Stimulated activated CD8-positive, alpha-beta memory T cell treated with anti-CD3 and anti-CD28 coated beads, Interleukin-12 subunit alpha, Interleukin-12 subunit beta, amount 100 ng/mL, for 24 hours (primary cell): Measurements from ENCODE around the gene C9orf43.
"Not testable (repeated sequence)": the region's sequence is repeated elsewhere in the genome, so short reads cannot be mapped to it uniquely, and the experiment has no call there.

ENCODE experiments used
- DNase-seq: peaks from one replicate; pipeline ENCODE4 v3.0.0-alpha.2; 2020; ENCODE audit errors: extremely low read depth

C9orf43 gene

DNA sequence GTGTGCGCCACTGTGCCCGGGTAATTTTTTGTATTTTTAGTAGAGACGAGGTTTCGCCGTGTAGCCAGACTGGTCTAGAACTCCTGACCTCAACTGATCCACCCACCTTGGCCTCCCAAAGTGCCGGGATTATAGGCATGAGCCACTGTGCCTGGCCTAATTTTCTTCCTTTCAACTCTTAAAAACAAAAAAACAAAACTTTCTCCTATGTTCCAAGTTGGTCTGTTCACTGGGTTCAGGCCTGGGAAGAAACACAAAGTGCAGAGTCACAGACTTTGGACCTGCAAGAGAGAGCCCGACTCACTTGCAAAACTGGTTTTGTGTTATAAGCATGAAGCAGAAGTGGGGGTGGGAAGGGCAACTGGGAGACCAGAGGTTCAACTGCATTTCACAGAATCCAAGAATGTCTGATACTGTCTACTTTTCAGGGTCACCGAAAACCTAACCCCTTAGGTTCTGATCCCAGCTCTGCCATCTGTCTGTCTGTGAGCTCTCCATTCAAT, 28.6 kb upstream of the C9orf43 start:
- DNase-seq = no peak

DNA sequence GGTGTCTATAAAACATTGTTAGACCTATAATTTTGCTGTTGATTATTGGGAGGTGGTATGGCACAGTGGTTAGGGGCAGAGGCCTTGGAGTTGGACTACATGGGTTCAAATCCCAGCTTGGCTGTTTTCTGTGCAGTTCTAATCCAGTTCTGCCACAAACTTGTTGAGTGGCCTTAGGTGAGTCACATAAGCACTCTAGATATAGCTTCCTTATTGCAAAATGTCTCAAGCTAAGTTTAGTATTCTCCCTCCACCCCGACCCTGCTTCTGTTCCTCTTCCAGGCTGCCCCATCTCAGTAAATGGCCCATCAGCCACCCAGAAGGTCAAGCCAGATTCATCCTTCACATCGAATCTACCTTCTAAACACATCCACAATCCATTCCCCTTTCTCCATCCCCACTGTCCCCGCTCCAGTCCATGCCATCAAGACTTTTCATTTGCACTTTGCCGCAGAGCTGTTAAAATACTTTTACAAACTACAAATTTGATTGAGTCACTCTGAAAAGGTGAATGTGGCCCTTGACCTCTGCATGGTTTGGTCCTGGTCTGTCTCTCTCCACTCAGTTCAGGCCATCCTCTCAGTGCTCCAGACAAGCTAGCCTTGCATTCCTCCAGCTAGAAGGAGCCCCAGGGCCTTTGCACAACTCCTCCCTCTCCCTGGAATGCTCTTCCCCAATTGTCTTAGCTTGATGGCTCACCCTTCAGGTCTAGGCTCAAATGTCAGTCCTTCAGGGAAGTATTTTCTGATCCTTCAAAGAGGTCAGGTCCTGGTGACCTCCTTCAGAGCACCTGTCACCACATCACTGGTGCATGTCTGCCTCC, 23.8 kb upstream of the C9orf43 start:
- DNase-seq = no peak

DNA sequence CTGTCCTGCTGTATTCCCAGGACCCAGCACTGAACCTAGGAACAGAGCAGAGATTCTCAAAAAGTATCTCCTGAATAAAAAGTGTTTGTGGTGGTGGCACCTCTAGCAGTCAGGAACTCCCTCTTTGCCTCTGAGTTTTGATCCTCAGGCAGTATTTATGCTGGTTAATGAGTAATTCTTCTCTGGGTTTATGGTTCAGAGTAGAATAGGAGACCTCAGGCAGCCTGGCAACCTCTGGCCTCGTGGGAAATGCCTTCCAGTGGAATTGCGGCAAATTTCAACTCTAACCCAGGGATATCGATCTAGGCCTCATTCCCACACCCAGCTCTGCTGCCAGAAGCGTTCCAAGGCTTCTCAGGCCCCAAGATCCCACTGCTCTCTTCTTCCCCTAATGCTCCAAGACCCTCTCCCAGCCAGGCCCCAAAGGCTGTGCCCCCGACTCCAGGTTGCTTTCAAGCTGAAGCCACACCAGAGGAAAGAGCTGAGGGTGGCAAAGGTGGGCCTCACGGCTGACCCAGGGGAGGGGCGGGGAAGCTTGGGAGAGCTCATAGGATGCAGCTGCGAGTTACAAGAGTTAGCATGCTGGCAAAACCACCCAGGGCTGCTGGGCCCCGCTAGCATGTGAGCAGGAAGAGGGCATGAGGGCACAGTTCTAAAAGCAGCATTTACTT, 22.9 kb upstream of the C9orf43 start:
- DNase-seq = no peak

DNA sequence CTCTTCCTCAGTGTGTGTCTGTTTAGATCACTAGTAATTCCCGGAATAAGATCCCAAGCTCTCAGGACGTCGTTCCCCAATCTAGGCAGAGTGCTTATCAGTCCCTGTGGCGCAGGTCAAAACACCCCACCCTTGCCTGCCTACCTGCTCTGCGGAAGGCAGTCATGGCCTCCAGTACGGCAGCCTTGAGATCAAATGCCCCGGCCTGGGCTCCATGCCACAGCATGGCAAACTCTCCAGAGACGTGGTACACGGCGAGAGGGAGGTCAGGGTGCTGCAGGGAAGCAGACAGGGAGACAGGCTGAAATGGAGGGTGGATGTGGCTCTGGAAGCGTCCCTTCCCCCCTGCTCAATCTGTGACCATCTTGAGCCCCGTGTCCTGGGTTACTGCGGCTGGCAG, 21.7 kb upstream of the C9orf43 start:
- no peak for DNase-seq

DNA sequence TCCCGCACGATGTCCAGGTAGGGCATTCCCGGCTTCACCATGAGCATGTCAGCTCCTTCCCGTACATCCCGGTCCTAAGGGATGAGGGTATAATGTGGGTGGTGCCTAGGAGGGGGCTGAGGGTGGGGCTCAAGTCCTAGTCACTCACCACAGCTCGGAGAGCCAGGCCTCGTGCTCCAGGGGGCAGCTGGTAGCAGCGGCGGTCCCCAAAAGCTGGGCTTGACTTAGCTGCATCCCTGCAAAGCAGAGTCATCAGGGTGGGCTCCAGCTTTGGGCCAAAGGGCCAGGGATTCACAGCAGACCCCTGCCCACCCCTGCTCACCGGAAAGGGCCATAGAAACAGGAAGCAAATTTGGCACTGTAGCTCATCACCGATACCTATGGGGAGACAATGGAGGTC, 21.1 kb upstream of the C9orf43 start:
- no peak for DNase-seq

DNA sequence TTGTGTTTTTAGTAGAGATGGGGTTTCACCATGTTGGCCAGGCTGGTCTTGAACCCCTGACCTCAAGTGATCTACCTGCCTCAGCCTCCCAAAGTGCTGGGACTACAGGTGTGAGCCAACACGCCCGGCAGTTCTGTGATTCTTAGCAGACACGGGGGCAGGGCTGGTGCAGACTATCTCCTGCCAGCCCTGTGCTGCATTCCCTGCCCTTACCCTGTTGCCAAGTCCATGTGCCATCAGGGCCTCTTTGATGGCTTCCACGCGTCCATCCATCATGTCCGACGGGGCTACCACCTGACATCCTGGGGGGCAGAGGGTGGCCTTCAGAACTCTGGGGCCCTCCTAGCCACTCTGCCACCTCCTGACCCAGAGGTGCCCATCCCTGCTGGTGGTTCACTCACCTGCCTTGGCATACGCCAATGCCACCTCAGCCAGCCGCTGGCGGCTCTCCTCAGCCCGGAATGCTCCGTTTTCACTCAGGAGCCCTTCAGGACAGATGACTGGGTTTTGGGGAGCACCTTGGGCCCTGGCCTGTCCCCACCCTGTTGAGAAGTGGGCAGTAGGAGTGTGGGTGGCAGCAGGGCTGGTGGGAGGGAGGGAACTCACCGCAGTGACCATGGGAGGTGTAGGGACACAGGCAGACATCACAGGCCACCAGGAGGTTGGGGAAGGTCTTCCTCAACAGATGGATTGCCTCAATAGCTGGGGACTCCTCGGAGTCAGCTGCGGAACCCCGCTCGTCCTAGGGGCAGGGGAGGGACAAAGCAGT, 20.2 kb upstream of the C9orf43 start:
- no peak for DNase-seq

DNA sequence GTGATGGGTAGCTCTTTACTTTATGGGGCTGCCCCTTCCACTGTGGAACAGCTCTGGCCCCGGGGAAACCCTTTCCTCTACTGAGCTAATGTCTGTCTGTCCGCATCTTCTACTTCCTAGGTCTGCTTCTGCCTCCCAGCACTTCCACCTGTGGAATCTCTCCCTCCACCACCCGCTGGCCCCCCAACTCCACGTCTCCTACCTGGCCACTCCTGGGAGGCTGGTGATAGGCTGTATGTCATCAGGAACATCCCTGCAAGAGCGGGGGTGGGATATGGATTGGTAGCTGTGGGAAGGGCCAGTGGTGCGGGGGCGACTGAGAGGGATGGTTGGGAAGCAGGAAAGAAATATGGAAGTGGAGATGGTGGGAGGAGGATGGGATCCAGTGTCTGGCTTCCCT, 18.6 kb upstream of the C9orf43 start:
- no peak for DNase-seq

DNA sequence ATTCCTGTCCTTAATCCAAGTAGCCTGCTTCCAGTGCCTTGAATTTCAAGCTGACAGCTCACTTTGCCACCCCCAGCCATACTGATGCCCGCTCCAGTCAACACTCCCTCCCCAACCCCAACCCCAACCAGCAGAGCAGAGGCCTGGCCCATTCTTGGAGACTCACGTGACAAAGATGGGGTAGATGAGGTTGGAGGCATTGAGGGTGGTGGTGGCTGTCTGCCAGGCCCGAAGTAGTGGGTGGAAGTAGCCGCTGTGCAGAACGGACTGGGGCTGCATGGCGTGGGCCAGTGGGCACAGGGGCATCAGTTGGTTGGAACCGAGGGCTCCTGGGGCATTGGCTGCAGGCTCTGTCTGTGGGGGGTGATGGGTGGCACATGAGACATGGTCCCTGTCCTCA, 17.3 kb upstream of the C9orf43 start:
- DNase-seq = no peak

DNA sequence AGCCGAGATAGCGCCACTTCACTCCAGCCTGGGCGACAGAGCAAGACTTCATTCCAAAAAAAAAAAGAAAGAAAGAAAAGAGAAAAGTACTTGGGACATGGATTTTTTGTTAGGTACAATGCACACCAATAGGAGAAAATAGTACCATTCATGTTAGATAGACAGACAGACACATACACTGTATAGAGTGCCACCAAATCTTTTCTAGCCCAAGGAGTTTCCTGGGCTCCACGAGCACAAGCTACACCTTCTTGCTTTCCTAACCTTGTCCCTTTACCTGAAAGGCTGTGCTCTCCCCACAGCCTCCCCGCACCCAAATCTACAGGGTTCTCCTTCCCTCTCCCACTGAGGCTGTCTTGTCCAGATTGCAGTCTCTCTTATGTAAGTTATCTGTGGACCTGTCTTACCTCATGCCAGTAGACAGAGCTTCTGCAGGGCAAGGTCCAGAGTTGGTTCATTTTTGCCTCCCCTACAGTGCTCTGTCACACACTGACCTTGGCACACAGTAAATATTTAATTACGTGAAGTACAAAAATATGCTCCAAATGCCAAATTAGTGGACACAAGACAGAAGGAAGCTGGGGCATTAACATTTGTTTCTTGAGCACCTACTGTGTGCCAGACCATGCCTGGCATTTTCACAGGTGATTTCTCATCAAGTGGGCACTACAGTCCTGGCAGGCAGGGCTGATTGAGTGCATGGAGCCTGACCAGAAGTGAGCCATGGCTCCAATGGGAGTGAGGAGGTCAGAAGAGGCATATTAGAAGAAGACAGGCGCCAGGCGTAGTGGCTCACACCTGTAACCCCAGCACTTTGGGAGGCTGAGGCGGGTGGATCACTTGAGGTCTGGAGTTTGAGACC, 15.3 kb upstream of the C9orf43 start:
- no peak for DNase-seq

DNA sequence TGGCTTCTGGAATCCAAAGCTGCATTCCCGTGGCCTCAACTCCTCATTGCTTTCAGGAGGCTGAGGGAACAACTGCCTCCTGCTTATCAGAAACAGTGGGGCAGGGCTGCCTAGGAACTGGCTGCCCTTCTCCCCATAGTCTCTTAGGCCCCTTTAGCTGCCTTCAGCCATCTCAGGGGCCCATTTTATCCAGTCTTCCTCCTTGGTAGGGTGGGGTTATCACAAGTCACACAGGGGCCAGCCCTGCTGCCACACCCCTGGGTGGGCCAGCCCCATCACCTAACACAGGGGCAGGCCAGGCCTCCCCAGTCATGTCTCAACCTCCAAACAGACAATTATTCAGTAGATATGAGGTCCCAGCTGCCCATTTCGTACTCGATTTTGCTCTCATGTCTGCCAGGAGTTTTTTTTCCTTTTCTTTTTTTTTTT, 13.3 kb upstream of the C9orf43 start:
- DNase-seq = no peak

DNA sequence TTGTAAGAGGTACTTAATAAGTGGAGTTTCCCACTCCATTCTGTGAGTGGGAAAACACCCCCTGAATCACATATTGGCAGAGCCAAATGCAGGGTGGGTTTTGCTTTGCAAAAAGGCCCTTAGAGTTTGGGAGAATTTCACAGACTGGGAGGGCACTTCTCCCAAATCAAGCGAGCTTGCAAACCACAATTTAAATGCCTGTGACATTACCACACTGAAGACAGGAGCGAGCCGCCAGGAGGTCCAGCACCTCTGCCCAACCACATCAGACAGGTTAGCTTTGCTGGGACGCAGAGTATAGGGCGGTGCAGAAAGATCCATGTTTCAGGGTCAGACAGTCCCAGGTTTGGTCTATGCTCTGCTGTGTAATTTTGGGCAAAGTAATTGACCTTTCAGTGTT, 11.8 kb upstream of the C9orf43 start:
- no peak for DNase-seq

DNA sequence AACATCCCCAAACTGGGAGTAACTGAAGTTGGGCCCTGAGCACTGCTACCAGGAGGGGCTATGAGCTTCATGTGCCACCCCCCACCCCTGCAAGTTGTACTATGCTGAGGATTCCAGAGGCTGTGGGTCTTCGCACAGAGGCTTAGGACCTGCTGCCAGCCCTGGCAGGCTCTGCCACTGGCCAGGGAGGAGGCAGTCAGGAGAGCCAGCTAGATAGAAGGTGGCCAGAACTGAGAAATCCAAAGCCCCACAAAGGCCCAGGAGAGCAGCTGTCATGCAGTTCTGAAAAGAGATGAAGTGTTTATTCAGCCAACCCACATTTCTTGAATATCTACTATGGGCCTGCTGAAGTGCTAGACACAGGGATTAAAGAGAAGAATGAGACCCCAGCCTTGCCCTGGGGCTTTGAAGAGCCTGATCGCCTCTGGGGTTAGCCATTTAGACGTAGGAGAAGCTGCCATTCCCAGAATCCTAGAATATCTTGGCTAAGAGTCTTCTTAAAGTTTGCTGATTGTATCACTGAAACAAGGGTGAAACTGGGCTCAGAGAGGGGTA, 10.8 kb upstream of the C9orf43 start:
- DNase-seq = no peak

DNA sequence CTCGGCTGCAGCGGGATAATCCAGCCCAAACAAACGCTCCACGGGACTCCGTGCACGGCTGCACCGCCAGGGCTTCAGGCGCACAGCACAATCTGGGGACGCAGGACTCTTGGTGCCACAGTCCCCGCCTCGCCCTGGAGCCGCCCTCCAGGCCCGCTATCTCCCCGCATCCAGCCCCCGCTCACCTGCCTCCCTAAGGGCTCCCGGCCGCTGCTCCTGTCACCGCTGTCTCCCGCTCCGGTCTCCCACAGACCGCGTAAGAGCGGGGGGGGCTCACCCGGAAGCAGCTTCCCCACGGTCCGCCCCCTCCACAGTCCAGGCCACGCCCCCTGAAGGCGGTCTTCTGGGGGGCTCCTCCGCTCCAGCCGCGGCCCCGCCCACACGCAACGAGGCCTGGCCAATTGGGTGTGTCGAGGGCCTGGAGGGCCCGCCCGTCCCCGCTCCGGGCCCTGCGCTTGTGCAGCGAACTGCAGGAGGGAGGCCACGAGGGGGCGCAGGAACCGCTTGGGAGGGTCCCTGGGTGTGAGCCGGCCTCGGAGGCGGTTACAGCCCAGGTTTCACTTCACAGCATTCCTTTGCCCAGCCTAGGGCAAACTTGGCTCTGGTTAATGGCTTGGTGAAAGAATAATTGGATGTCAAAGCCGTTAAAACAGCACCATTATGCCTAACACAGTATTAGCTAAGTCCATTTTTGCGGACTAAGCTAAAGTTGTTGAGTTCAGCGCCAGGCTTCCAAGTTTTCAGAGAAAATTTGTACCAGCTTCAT, 9.3 kb upstream of the C9orf43 start, which contains the start of gene ALAD:
ALAD (minus strand) TSS at position 258 of the 766 bp plus-strand sequence. CDS start 7,725 bp downstream, outside the sequence.
- DNase-seq = peak; percentile 99

DNA sequence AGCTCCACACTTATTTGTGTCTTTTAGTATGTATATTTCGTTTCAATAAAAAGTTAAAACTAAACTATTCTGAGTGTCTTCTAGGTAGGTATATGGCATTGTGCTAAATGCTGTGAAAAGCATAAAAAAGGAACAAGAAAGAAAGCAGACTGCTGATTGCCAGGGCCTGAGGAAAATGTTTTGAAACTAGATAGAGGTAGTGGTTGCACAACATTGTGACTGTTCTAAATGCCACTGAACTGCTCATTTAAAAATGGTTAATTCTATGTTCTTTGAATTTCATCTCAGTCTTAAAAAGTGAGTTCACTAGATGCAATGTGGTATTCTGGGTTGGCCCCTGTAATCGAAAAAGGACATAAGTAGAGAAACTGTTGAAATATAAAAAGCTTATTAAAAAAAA, 6.9 kb upstream of the C9orf43 start:
- DNase-seq = no peak

DNA sequence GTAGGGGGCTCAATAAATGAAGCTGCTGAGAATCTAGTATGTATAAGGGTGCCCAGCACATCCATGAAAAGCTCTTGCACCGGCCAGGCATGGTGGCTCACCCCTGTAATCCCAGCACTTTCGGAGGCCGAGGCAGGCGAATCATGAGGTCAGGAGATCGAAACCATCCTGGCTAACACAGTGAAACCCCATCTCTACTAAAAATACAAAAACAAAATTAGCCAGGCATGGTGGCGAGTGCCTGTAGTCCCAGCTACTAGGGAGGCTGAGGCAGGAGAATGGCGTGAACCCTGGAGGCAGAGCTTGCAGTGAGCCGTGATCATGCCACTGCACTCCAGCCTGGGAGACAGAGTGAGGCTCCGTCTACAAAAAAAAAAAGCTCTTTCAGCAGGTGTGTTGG, 4.2 kb upstream of the C9orf43 start:
- not testable (repeated sequence) for DNase-seq

DNA sequence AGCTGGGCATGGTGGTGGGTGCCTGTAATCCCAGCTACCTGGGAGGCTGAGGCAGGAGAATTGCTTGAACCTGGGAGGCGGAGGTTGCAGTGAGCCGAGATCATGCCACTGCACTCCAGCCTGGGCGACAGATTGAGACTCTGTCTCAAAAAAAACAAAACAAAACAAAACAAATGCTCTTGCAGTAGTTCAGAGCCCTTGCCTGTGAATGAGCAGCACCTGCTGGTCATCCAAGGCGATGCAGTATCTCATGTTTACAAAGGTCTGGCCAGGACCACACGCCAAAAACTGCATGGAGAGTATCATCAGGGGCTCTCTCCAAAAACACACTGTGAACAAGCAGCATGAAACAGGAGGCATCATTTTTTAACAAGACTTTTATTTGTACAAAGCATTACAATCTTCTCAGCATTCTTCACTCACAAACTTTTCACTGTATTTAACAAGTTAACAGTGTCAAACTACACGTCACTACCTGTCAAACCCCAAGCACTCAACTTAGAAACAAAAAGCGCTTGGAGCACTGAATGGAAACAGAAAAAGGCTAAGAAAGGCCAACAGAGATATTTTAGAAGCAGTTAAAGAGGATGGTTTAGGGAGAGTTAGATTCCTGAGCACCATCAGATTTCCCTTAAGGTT, 3.6 kb upstream of the C9orf43 start:
- not testable (repeated sequence) for DNase-seq

DNA sequence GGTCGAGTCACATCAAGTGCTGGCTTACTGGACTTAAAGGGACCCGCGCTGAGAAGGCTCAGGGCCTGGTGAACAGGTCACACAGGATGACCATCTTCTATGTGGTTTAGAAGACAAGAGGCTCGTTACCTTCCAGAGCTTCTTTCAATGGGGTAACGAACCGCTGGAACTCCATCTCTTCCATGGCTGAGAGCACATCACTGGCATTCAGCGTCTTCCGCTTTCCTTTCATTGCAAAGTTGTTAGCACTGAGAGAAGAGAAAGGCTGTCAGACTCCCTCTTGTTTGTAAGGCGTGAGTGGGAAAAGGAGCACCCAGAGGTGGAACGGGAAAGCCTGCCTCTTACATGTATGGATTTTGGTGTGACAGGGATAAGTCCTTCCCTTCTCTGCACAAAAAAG, 1.1 kb upstream of the C9orf43 start:
- no peak for DNase-seq

DNA sequence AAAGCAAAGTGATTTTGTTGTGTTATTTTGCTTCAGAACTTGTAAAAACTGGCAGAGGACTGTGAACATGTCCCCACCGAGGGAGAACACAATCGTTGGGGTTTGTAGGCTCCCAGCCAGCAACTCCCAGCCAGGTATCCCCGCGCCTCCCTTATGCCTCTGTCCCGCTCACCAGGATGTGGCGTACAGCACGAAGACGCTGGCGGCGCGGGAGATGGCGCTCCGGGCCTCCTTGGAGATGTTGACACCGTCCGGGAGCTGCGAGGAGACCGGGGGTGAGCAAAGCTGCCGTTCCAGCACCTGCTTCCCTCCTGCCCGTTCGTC, 702 bp upstream of the C9orf43 start:
- DNase-seq = no peak

DNA sequence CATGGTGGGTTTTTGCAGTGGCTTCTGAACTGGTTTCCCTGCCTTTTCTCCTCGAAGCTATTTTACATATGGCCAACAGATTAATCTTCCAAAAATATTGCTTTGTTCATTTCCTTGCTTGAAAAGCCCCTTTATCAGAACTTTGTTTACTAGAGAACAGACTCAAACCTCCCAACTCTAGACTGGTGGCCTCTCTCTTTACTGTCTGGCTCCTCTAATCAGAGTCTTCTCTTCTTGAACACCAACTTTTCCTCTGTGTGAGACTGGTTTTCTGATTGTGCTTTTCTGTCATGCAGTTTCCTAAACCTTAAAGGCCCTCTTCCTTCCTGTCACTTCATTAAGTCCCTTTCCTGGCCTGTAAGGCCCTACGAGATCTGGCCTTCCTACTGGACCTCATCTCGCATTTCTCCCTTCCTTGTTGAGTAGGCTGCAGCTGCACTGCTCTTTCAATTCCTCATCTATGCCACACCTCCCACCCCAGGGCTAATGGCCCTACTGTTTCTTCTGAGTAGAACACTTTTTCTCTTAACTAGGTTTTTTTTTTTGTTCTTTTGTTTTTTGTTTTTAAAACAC, 5.7 kb downstream of the C9orf43 start:
- no peak for DNase-seq

DNA sequence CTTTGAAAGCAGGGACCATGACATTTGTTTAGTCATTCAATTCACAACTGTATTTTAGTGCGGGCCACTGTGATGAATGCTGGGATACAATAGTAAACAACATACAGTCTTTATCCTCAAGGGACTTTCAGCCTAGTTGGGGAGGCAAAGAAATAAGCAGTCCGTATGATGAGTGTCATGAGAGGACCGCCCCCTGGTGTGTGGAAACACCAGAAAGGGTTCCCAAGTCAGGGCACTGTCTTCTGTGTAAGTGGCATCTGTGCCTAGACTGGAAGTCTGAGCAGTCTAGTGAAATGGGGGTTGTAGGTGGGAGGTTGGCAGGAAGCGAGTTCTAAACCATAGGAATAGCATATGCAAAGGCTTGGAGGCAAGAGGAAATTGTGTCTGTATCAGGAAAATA, 6.8 kb downstream of the C9orf43 start:
- no peak for DNase-seq
